GM18507 (cell line): Measurements from ENCODE around the gene CENPI.
"Not testable (repeated sequence)": the region's sequence is repeated elsewhere in the genome, so short reads cannot be mapped to it uniquely, and the experiment has no call there.

ENCODE experiments used
- DNase-seq: peaks from one replicate; pipeline ENCODE4 v3.0.0; 2011; ENCODE audit warnings: low read depth; ENCODE audit not compliant: insufficient read length; ENCODE audit errors: extremely low spot score
- FAIRE-seq: peaks from 2 replicates; lab custom pipeline; 2011; peaks lifted over from hg19 to GRCh38; lab: Jason Lieb, UNC

Gene CENPI

GRCh38 chrX:101097546-101098453 is at the start of gene CENPI:
Gene CENPI, plus strand, starts transcription at chrX:101098204. Its CDS starts 2,867 bp downstream, at chrX:101101071.
- FAIRE-seq (peak; percentile 99), DNase-seq (peak; percentile 86)

GRCh38 chrX:101051153-101051548 is 46.9 kb upstream of the CENPI start:
- FAIRE-seq = no peak
- no peak for DNase-seq

DNA sequence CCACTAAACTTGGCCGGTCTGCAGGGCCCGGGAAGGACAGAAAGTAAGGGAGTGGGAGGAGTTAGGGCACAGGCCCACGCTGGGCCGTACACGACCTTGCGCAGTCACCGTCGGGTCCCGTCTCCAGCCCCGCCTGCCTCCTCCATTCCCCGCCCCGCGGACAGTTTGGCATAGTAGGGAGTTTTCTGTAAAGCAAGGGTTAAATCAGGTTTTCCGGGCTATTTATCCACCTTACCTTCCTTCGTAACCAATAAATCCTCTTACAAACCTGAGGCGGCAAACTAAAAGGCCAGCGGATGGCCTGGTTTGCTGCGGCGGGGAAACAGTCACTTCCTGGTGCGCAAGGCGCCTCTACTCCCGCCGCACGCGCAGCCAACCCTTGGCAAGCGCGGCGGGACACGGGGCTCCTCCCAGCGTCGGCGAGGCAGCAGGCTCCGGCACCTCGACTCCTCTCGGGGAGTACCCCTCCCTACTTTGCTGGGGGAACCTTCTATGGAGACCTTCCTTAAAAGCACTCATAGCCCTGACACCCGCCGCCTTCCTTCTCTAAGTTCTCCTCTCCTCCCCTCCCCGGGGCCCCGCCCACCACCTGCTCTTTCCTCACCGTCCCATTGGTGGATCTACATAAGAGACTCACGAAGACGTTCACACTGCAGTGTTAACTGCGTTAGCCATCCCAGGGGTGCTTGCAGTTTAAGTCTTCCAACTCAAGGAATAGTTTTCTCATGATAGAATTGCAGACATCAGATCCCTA is 46.3 kb upstream of the CENPI start, which contains the start of gene TRMT2B:
TSS of gene TRMT2B (minus strand) at position 563 of the 754 bp plus-strand sequence. CDS start 9,822 bp downstream, outside the sequence.
- FAIRE-seq (peak; percentile 83), DNase-seq (peak; percentile 50)

DNA sequence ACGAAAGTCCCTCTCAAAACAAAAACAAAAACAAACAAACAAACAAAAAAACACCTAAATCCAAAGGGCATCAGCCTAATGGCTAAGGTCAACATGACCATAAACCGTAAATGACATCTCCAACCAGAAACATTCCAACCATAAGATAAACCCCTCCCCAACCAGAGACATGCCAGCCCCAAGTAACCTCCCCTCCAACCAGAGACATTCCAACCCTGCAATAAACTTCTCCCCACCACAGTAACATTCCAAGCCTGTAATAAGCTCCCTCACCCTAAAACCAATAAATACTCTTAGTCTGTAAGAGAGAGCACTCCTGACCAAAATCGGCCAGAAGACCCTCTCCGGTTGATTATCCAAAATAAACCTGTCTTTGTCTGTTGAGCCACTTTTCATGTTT is 41.5 kb upstream of the CENPI start:
- not testable (repeated sequence) for DNase-seq, FAIRE-seq

- DNase-seq (peak; percentile 3), FAIRE-seq (peak; percentile 26)
Measured at GRCh38 chrX:101057093-101057714, 40.8 kb upstream of the CENPI start.

- no peak for FAIRE-seq
- DNase-seq = no peak
Measured at GRCh38 chrX:101062176-101062575, 35.8 kb upstream of the CENPI start.

GRCh38 chrX:101071582-101071981 is 26.4 kb upstream of the CENPI start:
- no peak for DNase-seq
- FAIRE-seq = no peak

DNA sequence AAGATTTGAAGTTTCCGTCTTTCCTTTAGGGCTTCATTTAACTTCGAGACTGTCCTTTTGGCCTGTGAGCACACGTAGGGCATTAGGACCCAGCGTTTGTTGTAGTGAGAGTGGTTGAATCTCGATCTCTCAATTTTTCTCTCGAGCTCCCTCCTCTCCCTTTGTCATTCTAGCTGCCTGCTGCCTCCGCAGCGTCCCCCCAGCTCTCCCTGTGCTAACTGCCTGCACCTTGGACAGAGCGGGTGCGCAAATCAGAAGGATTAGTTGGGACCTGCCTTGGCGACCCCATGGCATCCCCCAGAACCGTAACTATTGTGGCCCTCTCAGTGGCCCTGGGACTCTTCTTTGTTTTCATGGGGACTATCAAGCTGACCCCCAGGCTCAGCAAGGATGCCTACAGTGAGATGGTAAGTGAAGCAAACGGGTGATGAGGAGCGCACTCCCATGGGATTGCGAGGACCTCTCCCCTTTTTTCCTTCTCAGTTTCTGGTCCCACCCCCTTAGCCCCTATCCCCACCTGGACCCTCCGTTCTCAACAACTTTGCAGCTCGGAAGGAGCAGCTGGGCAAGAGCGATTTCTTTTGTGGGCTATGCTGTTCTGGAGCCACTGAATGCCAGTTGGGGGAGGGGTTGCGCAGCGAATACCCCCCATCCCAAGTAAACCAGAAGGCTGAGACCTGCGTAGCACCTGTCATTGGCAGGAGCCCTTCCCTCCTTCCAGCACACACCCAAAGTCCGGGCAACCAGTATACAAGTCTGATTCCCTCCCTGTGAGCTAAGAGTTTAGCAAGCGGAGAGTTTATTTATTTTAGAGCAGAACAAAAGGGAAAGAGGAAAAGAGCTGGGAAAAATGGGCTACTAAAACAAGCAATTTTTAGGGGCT is 19.0 kb upstream of the CENPI start, which contains the start of gene TMEM35A:
TSS of gene TMEM35A (plus strand) at position 164 of the 883 bp plus-strand sequence. CDS start at position 288, 124 bp downstream.
- FAIRE-seq (no peak), DNase-seq (no peak)

DNA sequence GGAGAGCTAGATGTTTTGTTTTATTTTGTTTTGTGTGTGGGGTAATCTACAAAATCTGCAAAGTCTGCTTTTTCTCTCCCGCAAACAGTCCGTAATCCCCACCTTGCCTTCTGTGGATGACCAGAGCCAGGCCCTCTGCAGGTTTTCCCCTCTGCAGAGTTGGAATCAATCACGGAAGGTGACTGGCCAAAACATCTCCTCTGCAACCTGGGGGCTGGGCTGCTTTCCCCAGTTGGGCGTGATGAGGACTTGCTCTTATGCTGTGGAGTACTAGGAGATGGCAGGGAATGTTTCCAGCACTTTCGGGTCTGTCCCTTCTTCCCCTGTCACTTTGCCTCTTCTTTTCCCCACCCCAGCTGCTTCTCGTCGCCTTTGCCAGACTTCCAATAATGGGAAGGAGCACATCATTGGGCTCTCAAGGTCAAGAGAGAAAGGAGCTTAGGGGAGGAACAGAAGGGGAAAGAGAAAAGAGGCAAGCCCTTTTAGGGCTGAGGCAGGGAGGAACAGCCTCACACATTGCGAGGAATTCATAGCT is 18.2 kb upstream of the CENPI start:
- DNase-seq (no peak), FAIRE-seq (no peak)

GRCh38 chrX:101080326-101081124 is 17.5 kb upstream of the CENPI start:
- no peak for FAIRE-seq
- DNase-seq = no peak

DNA sequence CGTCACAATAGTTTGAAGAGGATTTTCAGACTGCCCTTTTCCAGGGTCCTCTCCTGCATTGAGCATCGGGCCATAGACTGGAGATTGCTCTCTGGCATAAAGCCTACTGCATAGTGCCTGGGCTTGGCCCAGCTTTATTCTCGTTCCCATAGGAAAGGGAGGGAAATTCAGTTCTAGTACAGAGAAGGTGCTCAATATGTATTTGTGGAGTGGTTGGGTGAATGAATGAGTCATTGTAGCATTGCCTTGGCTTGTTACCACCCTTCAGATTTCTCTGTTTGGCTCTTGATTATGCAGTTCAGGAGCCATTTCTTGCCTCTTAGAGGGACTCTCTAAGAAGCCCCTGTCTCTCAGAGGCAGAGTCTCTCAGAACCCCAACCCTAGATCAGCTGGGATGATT is 16.8 kb upstream of the CENPI start:
- DNase-seq = no peak
- no peak for FAIRE-seq

DNA sequence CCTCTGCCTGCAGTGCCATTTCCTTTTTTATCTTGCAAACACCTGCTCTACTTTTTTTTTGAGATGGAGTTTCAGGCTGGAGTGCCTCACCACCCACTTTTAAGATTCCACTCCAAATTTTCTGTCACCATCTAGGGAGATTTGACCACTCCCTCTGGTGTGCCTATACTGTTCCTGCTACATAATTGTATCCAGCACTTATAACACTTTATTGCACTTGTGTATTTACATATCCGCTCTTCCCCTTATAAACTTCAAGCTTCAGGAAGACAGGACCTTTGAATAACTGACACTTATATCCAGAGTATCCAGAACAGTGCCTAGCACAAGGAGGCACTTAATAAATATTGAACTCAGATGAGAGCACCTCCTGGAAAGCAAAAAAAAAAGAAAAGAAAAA is 6.2 kb upstream of the CENPI start:
- FAIRE-seq (no peak), DNase-seq (no peak)

DNA sequence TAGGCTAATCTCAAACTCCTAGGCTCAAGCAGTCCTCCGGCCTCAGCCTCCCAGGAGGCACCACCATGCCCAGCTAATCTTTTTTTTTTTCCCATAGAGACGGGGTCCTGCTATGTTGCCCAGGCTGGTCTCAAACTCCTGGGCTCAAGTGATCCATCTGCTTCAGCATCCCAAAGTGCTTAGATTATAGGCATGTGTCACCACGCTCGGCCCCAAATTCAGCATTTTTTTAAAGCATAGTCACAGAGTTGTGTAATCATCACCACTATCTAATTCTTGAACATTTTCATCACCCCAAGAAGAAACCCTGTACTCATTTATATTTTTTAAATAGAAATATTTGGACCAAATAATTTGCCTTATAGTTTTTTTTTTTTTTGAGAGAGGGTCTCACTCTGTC is 10.3 kb downstream of the CENPI start:
- DNase-seq = no peak
- FAIRE-seq = no peak

GRCh38 chrX:101117701-101118100 is 19.7 kb downstream of the CENPI start:
- FAIRE-seq (no peak), DNase-seq (no peak)

DNA sequence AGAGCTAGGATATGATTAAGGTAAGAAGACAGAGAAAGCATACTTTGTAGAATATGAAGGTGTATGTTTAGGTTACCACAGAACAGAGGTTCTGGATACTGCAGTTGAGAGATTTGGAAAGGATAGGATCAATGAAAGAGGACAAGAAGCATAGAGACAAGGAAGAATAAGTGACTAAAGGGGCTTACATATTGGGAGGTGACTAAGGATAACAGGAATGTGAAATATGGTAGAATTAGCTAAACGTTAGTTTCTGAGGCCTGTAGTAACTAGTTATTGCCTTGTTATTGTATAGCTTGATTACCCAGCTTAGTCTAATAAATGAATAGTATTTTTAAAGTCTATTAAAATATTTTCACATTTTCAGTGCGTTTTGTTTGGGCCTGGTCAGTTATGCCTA is 38.2 kb downstream of the CENPI start:
- DNase-seq (no peak), FAIRE-seq (no peak)
